H1 (cell line): ENCODE results near the gene KRTAP5-8. TPM values are rescaled to one million over a fixed set of nuclear protein-coding genes. Genes with fewer than 3 reads are reported as not detected.
"Not testable (repeated sequence)": the region's sequence is repeated elsewhere in the genome, so short reads cannot be mapped to it uniquely, and the experiment has no call there.

Experiments used
- CTCF ChIA-PET: fragments of 300-600 bp; sonication (Branson Sonifier 250); formaldehyde crosslinking; loops from one replicate; lab custom pipeline; 2021; ENCODE audit not compliant: partially characterized antibody; lab: Charles Lee
- POLR2A ChIA-PET: fragments of 300-600 bp; sonication (Branson Sonifier 250); formaldehyde crosslinking; loops from one replicate; lab custom pipeline; 2021; ENCODE audit warnings: inconsistent platforms; ENCODE audit not compliant: partially characterized antibody; lab: Charles Lee
- DNase-seq, 2 experiments: peaks; one replicate each; pipeline versions ENCODE4 v3.0.0 to v3.0.0-alpha.2; 2010 to 2022; ENCODE audit warnings: low spot score in 2 of 2, low read depth in 1 of 2, mixed read lengths in 1 of 2
- FAIRE-seq: peaks from 2 replicates; lab custom pipeline; 2011; peaks lifted over from hg19 to GRCh38; lab: Jason Lieb, UNC
- H2AFZ ChIP-seq: 2 replicates; pipeline ENCODE4 v1.8.1; 2012; ENCODE audit warnings: low read length, inconsistent platforms
- H2AK5ac ChIP-seq: 2 replicates; pipeline ENCODE4 v1.6.1; 2013; ENCODE audit warnings: low read depth, low read length
- H2BK120ac ChIP-seq: replicated peaks from 2 replicates; pipeline ENCODE3; 2013; ENCODE audit warnings: low read depth, low read length, inconsistent platforms
- H2BK12ac ChIP-seq: 2 replicates; pipeline ENCODE4 v1.6.1; 2013; ENCODE audit warnings: low read depth, low read length
- H2BK15ac ChIP-seq: 2 replicates; pipeline ENCODE4 v1.6.1; 2013; ENCODE audit warnings: low read length
- H2BK20ac ChIP-seq: 2 replicates; pipeline ENCODE4 v1.6.1; 2013; ENCODE audit warnings: low read length
- H2BK5ac ChIP-seq: 2 replicates; pipeline ENCODE4 v1.6.1; 2013; ENCODE audit warnings: low read depth, low read length
- H3K14ac ChIP-seq: 2 replicates; pipeline ENCODE4 v1.6.1; 2013; ENCODE audit warnings: inconsistent platforms; ENCODE audit not compliant: insufficient read length
- H3K18ac ChIP-seq: 2 replicates; pipeline ENCODE4 v1.6.1; 2013; ENCODE audit warnings: low read length; ENCODE audit errors: extremely low read depth
- H3K23ac ChIP-seq: 2 replicates; pipeline ENCODE4 v1.6.1; 2013; ENCODE audit warnings: inconsistent platforms; ENCODE audit not compliant: insufficient read length
- H3K23me2 ChIP-seq: 2 replicates; pipeline ENCODE4 v1.6.1; 2013; ENCODE audit warnings: low read depth, low read length
- H3K27ac ChIP-seq: 2 replicates; pipeline ENCODE4 v1.6.1; 2011; ENCODE audit warnings: low read depth, low read length, inconsistent platforms
- H3K27me3 ChIP-seq, 4 experiments: replicated peaks in 1 of 4; 1 replicate in 1 of 4; 2 replicates in 3 of 4; pipeline versions ENCODE4 v1.6.1 to v1.8.1; 2011 to 2013; ENCODE audit warnings: low read length in 3 of 4, mild to moderate bottlenecking in 3 of 4, inconsistent platforms in 2 of 4, mixed read lengths in 2 of 4, moderate library complexity in 1 of 4; ENCODE audit not compliant: control insufficient read depth in 3 of 4, insufficient read depth in 3 of 4; ENCODE audit errors: extremely low read depth in 1 of 4
- H3K36me3 ChIP-seq, 4 experiments: 2 replicates each; pipeline versions ENCODE4 v1.6.1 to v1.8.1; 2011 to 2013; ENCODE audit warnings: mild to moderate bottlenecking in 4 of 4, low read length in 3 of 4, moderate library complexity in 2 of 4, control low read depth in 1 of 4, inconsistent platforms in 1 of 4; ENCODE audit not compliant: insufficient read depth in 4 of 4, control insufficient read depth in 2 of 4
- H3K4ac ChIP-seq: replicated peaks from 2 replicates; pipeline ENCODE3; 2013; ENCODE audit warnings: low read length, low read depth, mixed read lengths, inconsistent platforms; ENCODE audit not compliant: insufficient read length
- H3K4me1 ChIP-seq, 4 experiments: replicated peaks in 1 of 4; 1 replicate in 1 of 4; 2 replicates in 3 of 4; pipeline versions ENCODE4 v1.6.1 to v1.8.1; 2011 to 2013; ENCODE audit warnings: low read length in 3 of 4, inconsistent platforms in 2 of 4, mixed read lengths in 1 of 4; ENCODE audit not compliant: insufficient read depth in 4 of 4, control insufficient read depth in 3 of 4
- H3K4me2 ChIP-seq, 2 experiments: 2 replicates each; pipeline versions ENCODE4 v1.6.1 to v1.8.1; 2011 to 2013; ENCODE audit warnings: low read depth in 2 of 2, low read length in 2 of 2, control low read depth in 1 of 2, inconsistent platforms in 1 of 2, mild to moderate bottlenecking in 1 of 2; ENCODE audit not compliant: insufficient read depth in 1 of 2
- H3K4me3 ChIP-seq, 4 experiments: fragments of 200-600, 300-600 bp in 1 of 4; sonication (generic), shearing (Covaris generic), sonication (Bioruptor Twin) in 1 of 4; 2 replicates each; pipeline versions ENCODE4 v1.5.1 to v1.8.1; 2011 to 2016; ENCODE audit warnings: low read length in 4 of 4, low read depth in 3 of 4, control low read depth in 2 of 4, inconsistent platforms in 2 of 4, mild to moderate bottlenecking in 2 of 4, mixed read lengths in 1 of 4, moderate library complexity in 1 of 4; ENCODE audit not compliant: insufficient read depth in 2 of 4; ENCODE audit errors: extremely low read depth in 1 of 4
- H3K56ac ChIP-seq: replicated peaks from 2 replicates; pipeline ENCODE3; 2013; ENCODE audit warnings: low read depth, mild to moderate bottlenecking, mixed read lengths, low read length, inconsistent platforms; ENCODE audit not compliant: insufficient read length
- H3K79me1 ChIP-seq: 2 replicates; pipeline ENCODE4 v1.6.1; 2013; ENCODE audit warnings: low read depth, low read length, control low read depth
- H3K79me2 ChIP-seq, 2 experiments: 2 replicates each; pipeline versions ENCODE4 v1.6.1 to v1.8.1; 2012 to 2013; ENCODE audit warnings: low read length in 2 of 2, mild to moderate bottlenecking in 2 of 2, inconsistent platforms in 1 of 2; ENCODE audit not compliant: insufficient read depth in 2 of 2, control insufficient read depth in 1 of 2
- H3K9ac ChIP-seq, 4 experiments: replicated peaks in 1 of 4; 1 replicate in 1 of 4; 2 replicates in 3 of 4; pipeline versions ENCODE4 v1.6.1 to v1.8.1; 2011 to 2013; ENCODE audit warnings: low read depth in 3 of 4, low read length in 3 of 4, control low read depth in 2 of 4, mild to moderate bottlenecking in 2 of 4, moderate library complexity in 2 of 4, inconsistent platforms in 1 of 4; ENCODE audit errors: extremely low read depth in 1 of 4
- H3K9me3 ChIP-seq, 2 experiments: 2 replicates each; pipeline versions ENCODE4 v1.6.1 to v1.8.1; 2012 to 2013; ENCODE audit warnings: mild to moderate bottlenecking in 2 of 2, moderate library complexity in 2 of 2, control low read depth in 1 of 2, inconsistent platforms in 1 of 2, low read depth in 1 of 2, low read length in 1 of 2, mixed read lengths in 1 of 2; ENCODE audit not compliant: insufficient read depth in 2 of 2
- H4K20me1 ChIP-seq, 2 experiments: replicated peaks in 1 of 2; 2 replicates each; pipeline versions ENCODE3 to v1.8.1; 2011 to 2013; ENCODE audit warnings: inconsistent platforms in 2 of 2, low read length in 2 of 2, mild to moderate bottlenecking in 1 of 2; ENCODE audit not compliant: insufficient read depth in 2 of 2, control insufficient read depth in 1 of 2
- H4K5ac ChIP-seq: 2 replicates; pipeline ENCODE4 v1.6.1; 2013; ENCODE audit warnings: low read length, low read depth, mixed read lengths, inconsistent platforms; ENCODE audit not compliant: insufficient read length
- H4K8ac ChIP-seq: 2 replicates; pipeline ENCODE4 v1.8.0; 2013; ENCODE audit warnings: mild to moderate bottlenecking, moderate library complexity, low read length, inconsistent platforms; ENCODE audit not compliant: insufficient read depth; ENCODE audit errors: extremely low read depth
- H4K91ac ChIP-seq: replicated peaks from 2 replicates; pipeline ENCODE3; 2013; ENCODE audit warnings: low read length, mixed read lengths, inconsistent platforms; ENCODE audit not compliant: insufficient read length
- WGBS, 2 experiments: shearing (Covaris generic) in 1 of 2; methylation state at CpG; one replicate each; pipeline versions ENCODE4 v1.1.6 to v1.1.7; 2013 to 2015; ENCODE audit warnings: low lambda C conversion rate in 2 of 2, mixed read lengths in 2 of 2, inconsistent platforms in 1 of 2, low coverage in 1 of 2, missing lambda C conversion rate in 1 of 2; ENCODE audit not compliant: insufficient replicate concordance in 2 of 2, insufficient coverage in 1 of 2, insufficient read length in 1 of 2; ENCODE audit errors: extremely low coverage in 1 of 2, missing lambda C conversion rate in 1 of 2; 5-methylcytosine and 5-hydroxymethylcytosine counted together
- polyA plus RNA-seq, 7 experiments: library from polyadenylated mRNA; depleted of rRNA in 3 of 7; stranded (reverse) in 5 of 7; unstranded in 2 of 7; fragments of >200 nt in 5 of 7; fragments of 200-250 nt in 2 of 7; gene quantifications; 1 replicate in 5 of 7; 2 replicates in 1 of 7; 4 replicates in 1 of 7; pipeline versions ENCODE4 v1.2.1 to v1.2.3, GENCODE V29; 2011 to 2013; ENCODE audit warnings: missing spikeins in 2 of 7, mixed read lengths in 2 of 7
- total RNA-seq: library from RNA; stranded (reverse); fragmentation: NEBNext Ultra II Directional; extraction: Animal tissue kit (Norgen Biotek cat#: 25700); gene quantifications from 2 replicates; pipeline ENCODE4 v1.2.1, GENCODE V29; 2021

KRTAP5-8 gene
- total and polyA plus RNA-seq, 2 of the 8 experiments (the other 6 are each of a cell fraction or from before 2014, with no cell fraction given): not detected

- DNase-seq, H3K27me3 ChIP-seq, H3K9ac ChIP-seq, H3K56ac ChIP-seq, POLR2A ChIA-PET, H3K14ac ChIP-seq, H3K27ac ChIP-seq, H3K23me2 ChIP-seq, H3K4me3 ChIP-seq, H2BK15ac ChIP-seq, H3K23ac ChIP-seq, H3K4ac ChIP-seq, H4K5ac ChIP-seq, H2BK12ac ChIP-seq, H2BK5ac ChIP-seq, H3K9me3 ChIP-seq, H3K4me1 ChIP-seq, H3K79me1 ChIP-seq, H2BK120ac ChIP-seq, H2BK20ac ChIP-seq, H3K79me2 ChIP-seq, H2AK5ac ChIP-seq, H3K4me2 ChIP-seq, H4K91ac ChIP-seq, H3K36me3 ChIP-seq, H4K20me1 ChIP-seq, H4K8ac ChIP-seq, H2AFZ ChIP-seq, FAIRE-seq: not testable (repeated sequence)
- 90% methylated on average over 8 of the region's 8 CpGs; no CpG with 5 or more reads in 1 of the 2 experiments for WGBS, 2 experiments
- CTCF ChIA-PET: interaction anchor here (0.6 to 2.6 kb wide), 3 partner anchors 13 to 1344 kb away, joined by 3 to 6 read pairs (median 3); no protein-coding TSS in a partner anchor
- 0 out of 2 replicates have a peak overlapping the region, but pooled peaks have one; percentile 24 for H3K18ac ChIP-seq
Observed at GRCh38 chr11:71567633-71568032, 29.8 kb downstream of the KRTAP5-8 start.
